ENCODE results near the gene SPN. TPM values are rescaled to one million over a fixed set of nuclear protein-coding genes. Genes with fewer than 3 reads are reported as not detected.

SPN gene
- total and polyA plus RNA-seq, 2 donors (not counting 3 experiments of a cell fraction or from before 2014, with no cell fraction given) = not detected

DNA sequence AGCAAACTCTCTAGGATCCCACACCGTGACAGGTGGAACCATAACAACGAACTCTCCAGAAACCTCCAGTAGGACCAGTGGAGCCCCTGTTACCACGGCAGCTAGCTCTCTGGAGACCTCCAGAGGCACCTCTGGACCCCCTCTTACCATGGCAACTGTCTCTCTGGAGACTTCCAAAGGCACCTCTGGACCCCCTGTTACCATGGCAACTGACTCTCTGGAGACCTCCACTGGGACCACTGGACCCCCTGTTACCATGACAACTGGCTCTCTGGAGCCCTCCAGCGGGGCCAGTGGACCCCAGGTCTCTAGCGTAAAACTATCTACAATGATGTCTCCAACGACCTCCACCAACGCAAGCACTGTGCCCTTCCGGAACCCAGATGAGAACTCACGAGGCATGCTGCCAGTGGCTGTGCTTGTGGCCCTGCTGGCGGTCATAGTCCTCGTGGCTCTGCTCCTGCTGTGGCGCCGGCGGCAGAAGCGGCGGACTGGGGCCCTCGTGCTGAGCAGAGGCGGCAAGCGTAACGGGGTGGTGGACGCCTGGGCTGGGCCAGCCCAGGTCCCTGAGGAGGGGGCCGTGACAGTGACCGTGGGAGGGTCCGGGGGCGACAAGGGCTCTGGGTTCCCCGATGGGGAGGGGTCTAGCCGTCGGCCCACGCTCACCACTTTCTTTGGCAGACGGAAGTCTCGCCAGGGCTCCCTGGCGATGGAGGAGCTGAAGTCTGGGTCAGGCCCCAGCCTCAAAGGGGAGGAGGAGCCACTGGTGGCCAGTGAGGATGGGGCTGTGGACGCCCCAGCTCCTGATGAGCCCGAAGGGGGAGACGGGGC, 1.3 kb downstream of the SPN start:
- Histone ChIP-seq H3K36me3 (ENCODE audit: control insufficient read depth in 2 of 2, extremely low read depth in 1 of 2, insufficient read depth in 2 of 2, low read length in 2 of 2) (no peaks in the 10 kb centered on the region), H4K20me1 (replicated peaks; ENCODE audit: control insufficient read depth, extremely low read depth, insufficient read depth, low read length) (no peaks in the 10 kb centered on the region), H3K27ac (ENCODE audit: insufficient read depth, low read depth, low read length) (no peak overlapping the region), H2AFZ (ENCODE audit: low read depth, low read length) (no peak overlapping the region), H3K9me3 (replicated peaks; ENCODE audit: control insufficient read depth, insufficient read depth, low read length) (no peaks in the 10 kb centered on the region), H3K79me2 (ENCODE audit: control insufficient read depth, insufficient read depth, low read length) (no peaks in the 10 kb centered on the region), H3K4me2 (ENCODE audit: insufficient read depth, low read length) (no peak overlapping the region), H3K27me3 (ENCODE audit: control insufficient read depth in 2 of 2, insufficient read depth in 2 of 2, low read length in 2 of 2) (no peaks in the 10 kb centered on the region), H3K4me1 (ENCODE audit: control insufficient read depth, extremely low read depth, insufficient read depth, low read length) (no peaks in the 10 kb centered on the region), H3K4me3 (replicated peaks in 1 of 3; ENCODE audit: insufficient read depth in 1 of 3, low read depth in 1 of 3, low read length in 3 of 3) (no peak overlapping the region), H3K9ac (replicated peaks; ENCODE audit: extremely low read depth, insufficient read depth, low read length) (no peak overlapping the region), H3K9me1 (replicated peaks; ENCODE audit: control insufficient read depth, extremely low read depth, insufficient read depth, low read length) (no peaks in the 10 kb centered on the region)
- dilution Hi-C loops (cut with MboI; ENCODE audit: extremely low pct_ligation_motif_present, low sequenced_read_pairs) = no loop called here
- no TSS peak for BruUV-seq (replicated peaks)
- FAIRE-seq (no peak), DNase-seq (ENCODE audit: low read depth, low spot score) (no peak)
- CTCF ChIA-PET = no interaction called here
- intact Hi-C loops (cut with micrococcal nuclease) = no loop called here
- no peak for TF ChIP-seq JUN (IDR thresholded peaks at IDR 0.05; ENCODE audit: borderline replicate concordance, insufficient read depth, insufficient read length, low read depth)
- no peak for TF ChIP-seq MYC (IDR thresholded peaks at IDR 0.05; ENCODE audit: low read depth, low read length)
- no peak for TF ChIP-seq POLR2A (IDR thresholded peaks at IDR 0.05; ENCODE audit: low read depth, low read length)
- TF ChIP-seq GATA2 (IDR thresholded peaks at IDR 0.05; ENCODE audit: insufficient read depth, insufficient read length, low read depth, low read length) = no peak
- no peak for TF ChIP-seq MAX (IDR thresholded peaks at IDR 0.05; ENCODE audit: insufficient read depth, insufficient read length)
- TF ChIP-seq POLR2AphosphoS5 (IDR thresholded peaks at IDR 0.05; ENCODE audit: insufficient read depth, low read depth, low read length) = no peak
- TF ChIP-seq EZH2 (IDR thresholded peaks at IDR 0.05; ENCODE audit: borderline replicate concordance, low read depth, low read length, severe bottlenecking) = no peak
- POLR2A ChIA-PET = no interaction called here
